Hepatocyte (in vitro differentiated cells): ENCODE results near the gene TMEM81.

Experiments
- EZH2phosphoT487 ChIP-seq: fragments of 200-600 bp; sonication (generic); IDR thresholded peaks from one replicate; pipeline ENCODE4 v1.6.1; 2018; ENCODE audit warnings: antibody characterized with exemption, mild to moderate bottlenecking, low read depth, moderate library complexity; ENCODE audit not compliant: unreplicated experiment, severe bottlenecking
- TF ChIP-seq, protein P1 (sequence below): fragments of 200-600 bp; sonication (generic); IDR thresholded peaks from 2 replicates; pipeline ENCODE4 v1.5.1; 2016; ENCODE audit warnings: antibody characterized with exemption, mild to moderate bottlenecking; ENCODE audit not compliant: poor library complexity

- TF ChIP-seq, protein P1, sequence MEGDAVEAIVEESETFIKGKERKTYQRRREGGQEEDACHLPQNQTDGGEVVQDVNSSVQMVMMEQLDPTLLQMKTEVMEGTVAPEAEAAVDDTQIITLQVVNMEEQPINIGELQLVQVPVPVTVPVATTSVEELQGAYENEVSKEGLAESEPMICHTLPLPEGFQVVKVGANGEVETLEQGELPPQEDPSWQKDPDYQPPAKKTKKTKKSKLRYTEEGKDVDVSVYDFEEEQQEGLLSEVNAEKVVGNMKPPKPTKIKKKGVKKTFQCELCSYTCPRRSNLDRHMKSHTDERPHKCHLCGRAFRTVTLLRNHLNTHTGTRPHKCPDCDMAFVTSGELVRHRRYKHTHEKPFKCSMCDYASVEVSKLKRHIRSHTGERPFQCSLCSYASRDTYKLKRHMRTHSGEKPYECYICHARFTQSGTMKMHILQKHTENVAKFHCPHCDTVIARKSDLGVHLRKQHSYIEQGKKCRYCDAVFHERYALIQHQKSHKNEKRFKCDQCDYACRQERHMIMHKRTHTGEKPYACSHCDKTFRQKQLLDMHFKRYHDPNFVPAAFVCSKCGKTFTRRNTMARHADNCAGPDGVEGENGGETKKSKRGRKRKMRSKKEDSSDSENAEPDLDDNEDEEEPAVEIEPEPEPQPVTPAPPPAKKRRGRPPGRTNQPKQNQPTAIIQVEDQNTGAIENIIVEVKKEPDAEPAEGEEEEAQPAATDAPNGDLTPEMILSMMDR = no peak
- TF ChIP-seq EZH2phosphoT487 = no peak
These were observed 14.7 kb downstream of the TMEM81 start for GRCh38 chr1:205069371-205070125.
